OCI-LY1 (cell line): Measurements from ENCODE around the gene TCTN3.

Experiments
- H2AFZ ChIP-seq: fragments of 200-600 bp; sonication (generic), shearing (Covaris generic); 2 replicates; pipeline ENCODE4 v1.6.0; 2014; ENCODE audit warnings: antibody characterized with exemption, mild to moderate bottlenecking, low read length
- H3F3A ChIP-seq: fragments of 200-600 bp; sonication (generic), shearing (Covaris generic); 2 replicates; pipeline ENCODE4 v1.6.0; 2014; ENCODE audit warnings: mild to moderate bottlenecking, antibody characterized with exemption, low read length, moderate library complexity; ENCODE audit not compliant: insufficient read depth
- H3K27ac ChIP-seq: fragments of 200-600 bp; sonication (generic); 2 replicates; pipeline ENCODE4 v1.5.1; 2014; ENCODE audit warnings: low read length, mixed run types, mild to moderate bottlenecking, low read depth; ENCODE audit not compliant: poor library complexity, severe bottlenecking
- H3K27me3 ChIP-seq: fragments of 200-600 bp; sonication (generic); 2 replicates; pipeline ENCODE4 v1.6.0; 2014; ENCODE audit warnings: antibody characterized with exemption, mild to moderate bottlenecking, low read length, moderate library complexity; ENCODE audit not compliant: insufficient read depth
- H3K36me3 ChIP-seq: fragments of 200-600 bp; sonication (generic); 2 replicates; pipeline ENCODE4 v1.6.1; 2014; ENCODE audit warnings: mild to moderate bottlenecking, antibody characterized with exemption, low read length, moderate library complexity, mixed read lengths; ENCODE audit not compliant: insufficient read depth
- H3K4me1 ChIP-seq: fragments of 200-600 bp; sonication (generic); 2 replicates; pipeline ENCODE4 v1.5.1; 2014; ENCODE audit warnings: mild to moderate bottlenecking, low read length, moderate library complexity; ENCODE audit not compliant: insufficient read depth, severe bottlenecking
- H3K4me2 ChIP-seq: fragments of 200-600 bp; sonication (generic), shearing (Covaris generic); 2 replicates; pipeline ENCODE4 v1.6.1; 2014; ENCODE audit warnings: low read length
- H3K4me3 ChIP-seq: fragments of 200-600 bp; sonication (generic); 2 replicates; pipeline ENCODE4 v1.5.1; 2014; ENCODE audit warnings: low read length, low read depth, mild to moderate bottlenecking, mixed read lengths; ENCODE audit not compliant: poor library complexity, severe bottlenecking
- H3K79me2 ChIP-seq: fragments of 200-600 bp; shearing (Covaris generic); 2 replicates; pipeline ENCODE4 v1.6.1; 2016; ENCODE audit warnings: mixed run types, low read length, mixed read lengths; ENCODE audit not compliant: insufficient read depth
- H3K9ac ChIP-seq: fragments of 200-600 bp; sonication (generic), shearing (Covaris generic); 2 replicates; pipeline ENCODE4 v1.6.1; 2014; ENCODE audit warnings: mild to moderate bottlenecking, low read length, mixed read lengths
- H3K9me2 ChIP-seq: fragments of 200-600 bp; sonication (generic), shearing (Covaris generic); 2 replicates; pipeline ENCODE4 v1.6.1; 2014; ENCODE audit warnings: low read depth, mild to moderate bottlenecking, low read length, mixed read lengths
- H3K9me3 ChIP-seq: fragments of 200-600 bp; shearing (Covaris generic); 2 replicates; pipeline ENCODE4 v1.6.1; 2014; ENCODE audit warnings: low read length, mixed read lengths
- H4K20me1 ChIP-seq: fragments of 200-600 bp; sonication (generic), shearing (Covaris generic); 2 replicates; pipeline ENCODE4 v1.6.0; 2016; ENCODE audit warnings: mild to moderate bottlenecking, low read length; ENCODE audit not compliant: insufficient read depth
- EZH2 ChIP-seq: fragments of 200-600 bp; sonication (generic), shearing (Covaris generic); IDR thresholded peaks from 2 replicates; pipeline ENCODE4 v1.8.0; 2017; ENCODE audit warnings: borderline replicate concordance, mixed run types, mild to moderate bottlenecking, antibody characterized with exemption, low read length, moderate library complexity, mixed read lengths
- TF ChIP-seq, protein P1 (sequence below): fragments of 200-600 bp; sonication (generic), shearing (Covaris generic); IDR thresholded peaks from 2 replicates; pipeline ENCODE4 v1.5.1; 2017; ENCODE audit warnings: mild to moderate bottlenecking, antibody characterized with exemption, low read length, moderate library complexity, mixed read lengths

Gene TCTN3

DNA sequence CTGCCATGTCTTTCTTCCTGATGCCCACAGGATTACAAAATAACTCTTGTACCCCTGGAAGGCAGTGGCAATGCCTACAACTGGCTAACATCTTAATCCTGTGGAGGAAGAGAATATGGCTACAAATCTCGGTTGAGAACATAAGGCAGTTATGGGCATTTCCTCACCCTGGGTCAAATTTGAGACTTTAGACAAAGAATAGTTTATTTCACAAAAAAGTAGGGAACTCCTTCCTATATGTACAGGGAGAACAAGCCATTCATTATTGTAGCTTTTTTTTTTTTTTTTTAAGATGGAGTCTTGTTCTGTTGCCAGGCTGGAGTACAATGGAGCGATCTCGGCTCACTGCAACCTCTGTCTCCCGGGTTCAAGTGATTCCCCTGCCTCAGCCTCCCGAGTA, 39.8 kb downstream of the TCTN3 start:
- Histone ChIP-seq H3K9ac (no peak overlapping the region), H3K27ac (no peak overlapping the region), H3K27me3 (no peaks in the 10 kb centered on the region), H3K9me3 (no peaks in the 10 kb centered on the region), H3K36me3 (peaks cover 35% of the 10 kb centered on the region), H3K4me3 (no peak overlapping the region), H3K4me1 (peaks cover 6% of the 10 kb centered on the region), H4K20me1 (no peaks in the 10 kb centered on the region), H3K4me2 (no peak overlapping the region), H3K9me2 (no peaks in the 10 kb centered on the region), H3F3A (no peaks in the 10 kb centered on the region), H3K79me2 (peaks cover 10% of the 10 kb centered on the region), H2AFZ (no peak overlapping the region)
- TF ChIP-seq EZH2 = no peak
- TF ChIP-seq, protein P1, sequence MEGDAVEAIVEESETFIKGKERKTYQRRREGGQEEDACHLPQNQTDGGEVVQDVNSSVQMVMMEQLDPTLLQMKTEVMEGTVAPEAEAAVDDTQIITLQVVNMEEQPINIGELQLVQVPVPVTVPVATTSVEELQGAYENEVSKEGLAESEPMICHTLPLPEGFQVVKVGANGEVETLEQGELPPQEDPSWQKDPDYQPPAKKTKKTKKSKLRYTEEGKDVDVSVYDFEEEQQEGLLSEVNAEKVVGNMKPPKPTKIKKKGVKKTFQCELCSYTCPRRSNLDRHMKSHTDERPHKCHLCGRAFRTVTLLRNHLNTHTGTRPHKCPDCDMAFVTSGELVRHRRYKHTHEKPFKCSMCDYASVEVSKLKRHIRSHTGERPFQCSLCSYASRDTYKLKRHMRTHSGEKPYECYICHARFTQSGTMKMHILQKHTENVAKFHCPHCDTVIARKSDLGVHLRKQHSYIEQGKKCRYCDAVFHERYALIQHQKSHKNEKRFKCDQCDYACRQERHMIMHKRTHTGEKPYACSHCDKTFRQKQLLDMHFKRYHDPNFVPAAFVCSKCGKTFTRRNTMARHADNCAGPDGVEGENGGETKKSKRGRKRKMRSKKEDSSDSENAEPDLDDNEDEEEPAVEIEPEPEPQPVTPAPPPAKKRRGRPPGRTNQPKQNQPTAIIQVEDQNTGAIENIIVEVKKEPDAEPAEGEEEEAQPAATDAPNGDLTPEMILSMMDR = no peak

DNA sequence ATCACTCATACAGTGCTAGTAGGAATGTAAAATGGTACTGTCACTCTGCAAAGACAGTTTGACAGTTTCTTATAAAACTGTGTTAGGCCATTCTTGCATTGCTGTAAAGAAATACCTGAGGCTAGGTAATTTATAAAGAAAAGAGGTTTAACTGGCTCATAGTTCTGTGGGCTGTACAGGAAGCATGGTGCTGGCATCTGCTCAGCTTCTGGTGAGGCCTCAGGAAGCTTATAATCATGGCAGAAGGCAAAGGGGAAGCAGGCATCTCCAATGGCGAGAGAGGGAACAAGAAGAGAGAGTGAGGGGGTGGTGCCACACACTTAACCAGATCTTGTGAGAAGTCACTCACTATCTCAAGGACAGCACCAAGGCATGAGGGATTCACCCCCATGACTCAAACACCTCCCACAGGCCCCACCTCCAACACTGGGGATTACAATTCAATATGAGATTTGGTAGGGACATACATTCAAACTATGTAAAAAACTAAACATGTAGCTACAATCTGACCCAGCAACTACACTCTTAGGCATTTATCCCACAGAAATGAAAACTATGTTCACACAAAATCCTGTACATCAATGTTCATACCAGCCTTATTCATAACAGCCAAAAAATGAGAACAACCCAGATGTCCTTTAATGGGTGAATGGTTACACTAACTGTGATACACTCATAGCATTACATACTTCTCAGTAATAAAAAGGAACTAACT, 42.2 kb downstream of the TCTN3 start:
- Histone ChIP-seq H3K36me3 (peaks cover 40% of the 10 kb centered on the region), H3K79me2 (peaks cover 10% of the 10 kb centered on the region)
- TF ChIP-seq, protein P1 = no peak
- no peak for TF ChIP-seq EZH2

DNA sequence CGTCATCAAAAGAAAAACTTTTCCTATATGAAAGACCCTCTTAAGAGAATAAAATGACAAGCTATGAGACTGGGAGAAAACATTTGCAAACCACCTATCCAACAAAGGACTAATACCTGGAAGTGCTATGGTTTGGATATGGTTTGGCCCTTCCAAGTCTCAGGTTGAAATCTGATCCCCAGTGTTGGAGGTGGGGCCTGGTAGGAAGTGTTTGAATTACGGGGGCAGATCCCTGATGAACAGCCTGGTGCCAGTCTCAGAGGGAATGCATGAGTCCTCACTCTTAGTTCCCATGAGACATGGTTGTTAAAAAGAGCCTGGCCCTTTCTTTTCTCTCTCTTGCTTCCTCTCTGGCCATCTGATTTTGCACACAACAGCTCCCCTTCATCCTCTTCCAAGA, 43.5 kb downstream of the TCTN3 start:
- H3K4me3 ChIP-seq = no peak overlapping the region
- no peak overlapping the region for H3K27ac ChIP-seq
- peaks cover 48% of the 10 kb centered on the region for H3K36me3 ChIP-seq
- no peak overlapping the region for H3K9ac ChIP-seq
- peaks cover 2% of the 10 kb centered on the region for H3K4me1 ChIP-seq
- H3K27me3 ChIP-seq = no peaks in the 10 kb centered on the region
- H2AFZ ChIP-seq = no peak overlapping the region
- no peaks in the 10 kb centered on the region for H3K9me2 ChIP-seq
- no peaks in the 10 kb centered on the region for H3F3A ChIP-seq
- TF ChIP-seq, protein P1 = no peak
- TF ChIP-seq EZH2 = no peak
- no peaks in the 10 kb centered on the region for H3K9me3 ChIP-seq
- H3K79me2 ChIP-seq = peaks cover 2% of the 10 kb centered on the region
- H3K4me2 ChIP-seq = no peak overlapping the region
- no peaks in the 10 kb centered on the region for H4K20me1 ChIP-seq

More for the DNA sequence above, 42.2 kb downstream of the TCTN3 start:
- Histone ChIP-seq H3K27me3 (no peaks in the 10 kb centered on the region), H3K4me3 (no peak overlapping the region), H4K20me1 (no peaks in the 10 kb centered on the region), H3K9me3 (no peaks in the 10 kb centered on the region), H3K9ac (no peak overlapping the region), H3F3A (no peaks in the 10 kb centered on the region), H2AFZ (no peak overlapping the region), H3K9me2 (no peaks in the 10 kb centered on the region), H3K27ac (no peak overlapping the region), H3K4me2 (no peak overlapping the region), H3K4me1 (peaks cover 6% of the 10 kb centered on the region)
